Measurements from ENCODE around the gene CFLAR. TPM values are rescaled to one million over a fixed set of nuclear protein-coding genes. Genes with fewer than 3 reads are reported as not detected.

The CFLAR gene
- total and polyA plus RNA-seq, 9 of the 15 experiments (the other 6 are each of a cell fraction or from before 2014, with no cell fraction given): 27.5 to 102 (median 54.0) TPM

DNA sequence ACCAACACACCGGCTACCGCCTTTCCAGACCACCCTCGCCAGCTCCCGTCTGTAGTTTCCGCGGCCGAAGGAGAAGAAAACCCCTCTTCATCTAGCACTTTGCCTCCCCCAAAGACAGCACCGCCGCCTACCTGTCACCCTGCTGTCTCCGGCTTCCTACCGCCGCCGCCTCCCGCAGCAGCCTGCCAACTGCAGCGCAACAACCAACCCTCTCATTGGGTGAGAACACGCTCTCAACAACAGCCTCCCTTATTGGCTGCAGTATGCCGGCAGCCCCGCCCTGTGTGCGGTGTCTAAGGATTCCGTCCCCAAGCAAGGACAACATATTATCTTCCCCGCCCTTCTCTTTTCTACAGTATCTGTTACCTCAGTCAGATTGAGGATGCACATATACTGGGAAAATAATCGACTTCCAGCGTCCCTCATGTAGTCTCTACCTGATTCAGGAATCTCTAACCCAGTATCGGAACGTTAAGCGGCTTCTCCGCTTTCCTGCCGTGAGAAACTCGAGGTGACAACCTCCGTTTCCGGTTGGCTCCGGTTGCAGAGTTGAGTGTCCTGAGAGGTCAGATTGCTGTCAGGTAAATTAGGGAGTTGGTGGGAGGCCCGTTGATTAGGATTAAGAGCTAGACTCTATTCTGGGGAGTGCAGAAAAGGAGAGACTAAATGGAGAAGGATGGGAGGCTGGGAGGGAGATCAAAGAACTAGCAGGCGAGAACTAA, 44.3 kb upstream of the CFLAR start, which contains the start of the genes HYCC2 and NDUFB3 (continued):
- TF ChIP-seq CLOCK (CRISPR knock-in tag; IDR thresholded peaks at IDR 0.05; ENCODE audit: borderline replicate concordance) (no peak), ZC3H4 (CRISPR knock-in tag; IDR thresholded peaks at IDR 0.05; ENCODE audit: borderline replicate concordance) (no peak), RFX5 (IDR thresholded peaks at IDR 0.05; ENCODE audit: low read depth, low read length) (no peak), TCF7 (IDR thresholded peaks at IDR 0.05; ENCODE audit: borderline replicate concordance) (no peak), FOXP1 (CRISPR knock-in tag; IDR thresholded peaks at IDR 0.05) (no peak), TRIM25 (IDR thresholded peaks at IDR 0.05; ENCODE audit: borderline replicate concordance) (no peak), DIDO1 (tag; IDR thresholded peaks at IDR 0.05; ENCODE audit: low read depth) (peak; percentile 99), ZNF140 (CRISPR knock-in tag; IDR thresholded peaks at IDR 0.05) (no peak), ZNF280B (CRISPR knock-in tag; IDR thresholded peaks at IDR 0.05) (no peak), LEF1 (IDR thresholded peaks at IDR 0.05) (peak; percentile 55; the same call in 1 of the 2 replicates), ZNF644 (tag; IDR thresholded peaks at IDR 0.05; ENCODE audit: low read depth) (no peak), HMG20B (CRISPR knock-in tag; IDR thresholded peaks at IDR 0.05) (no peak), U2AF1 (optimal IDR thresholded peaks at IDR 0.05; ENCODE audit: low read depth, low read length) (no peak), HES1 (IDR thresholded peaks at IDR 0.05; ENCODE audit: low read depth) (0 out of 2 replicates have a peak, but pooled peaks have one; percentile 5), ZNF695 (CRISPR knock-in tag; IDR thresholded peaks at IDR 0.05) (no peak), ZSCAN32 (CRISPR knock-in tag; IDR thresholded peaks at IDR 0.05) (no peak), ZC3H11A (IDR thresholded peaks at IDR 0.05; ENCODE audit: low read depth, low read length) (peak; percentile 57; the same call in 1 of the 2 replicates), MCM5 (IDR thresholded peaks at IDR 0.05; ENCODE audit: low read depth) (no peak), SIRT6 (IDR thresholded peaks at IDR 0.05; ENCODE audit: low read depth, low read length) (no peak), TAF7 (tag; IDR thresholded peaks at IDR 0.05) (peak; percentile 80; the same call in 1 of the 2 replicates), TAL1 (IDR thresholded peaks at IDR 0.05) (peak; percentile 21; the same call in 1 of the 2 replicates)
- TF ChIP-seq, protein P1, sequence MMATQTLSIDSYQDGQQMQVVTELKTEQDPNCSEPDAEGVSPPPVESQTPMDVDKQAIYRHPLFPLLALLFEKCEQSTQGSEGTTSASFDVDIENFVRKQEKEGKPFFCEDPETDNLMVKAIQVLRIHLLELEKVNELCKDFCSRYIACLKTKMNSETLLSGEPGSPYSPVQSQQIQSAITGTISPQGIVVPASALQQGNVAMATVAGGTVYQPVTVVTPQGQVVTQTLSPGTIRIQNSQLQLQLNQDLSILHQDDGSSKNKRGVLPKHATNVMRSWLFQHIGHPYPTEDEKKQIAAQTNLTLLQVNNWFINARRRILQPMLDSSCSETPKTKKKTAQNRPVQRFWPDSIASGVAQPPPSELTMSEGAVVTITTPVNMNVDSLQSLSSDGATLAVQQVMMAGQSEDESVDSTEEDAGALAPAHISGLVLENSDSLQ (IDR thresholded peaks at IDR 0.05): peak; percentile 74

Data from K562 (cell line).